OCI-LY1 (cell line): ENCODE measurements around the gene BRME1.

Experiments
- CTCF ChIP-seq: fragments of 200-600 bp; sonication (generic), shearing (Covaris generic); IDR thresholded peaks from 2 replicates; pipeline ENCODE4 v1.5.1; 2017; ENCODE audit warnings: mild to moderate bottlenecking, antibody characterized with exemption, low read length, moderate library complexity, mixed read lengths
- EZH2 ChIP-seq: fragments of 200-600 bp; sonication (generic), shearing (Covaris generic); IDR thresholded peaks from 2 replicates; pipeline ENCODE4 v1.8.0; 2017; ENCODE audit warnings: borderline replicate concordance, mixed run types, mild to moderate bottlenecking, antibody characterized with exemption, low read length, moderate library complexity, mixed read lengths

- TF ChIP-seq CTCF (no peak), EZH2 (no peak)
Measured at GRCh38 chr19:13894552-13894951, 11.4 kb downstream of the BRME1 start.
